Measurements from ENCODE around the gene KIAA0232. TPM values are rescaled to one million over a fixed set of nuclear protein-coding genes. Genes with fewer than 3 reads are reported as not detected.

Gene KIAA0232
- total and polyA plus RNA-seq, 9 of the 15 experiments (the other 6 are each of a cell fraction or from before 2014, with no cell fraction given): 3.5 to 17.4 (median 13.0) TPM

DNA sequence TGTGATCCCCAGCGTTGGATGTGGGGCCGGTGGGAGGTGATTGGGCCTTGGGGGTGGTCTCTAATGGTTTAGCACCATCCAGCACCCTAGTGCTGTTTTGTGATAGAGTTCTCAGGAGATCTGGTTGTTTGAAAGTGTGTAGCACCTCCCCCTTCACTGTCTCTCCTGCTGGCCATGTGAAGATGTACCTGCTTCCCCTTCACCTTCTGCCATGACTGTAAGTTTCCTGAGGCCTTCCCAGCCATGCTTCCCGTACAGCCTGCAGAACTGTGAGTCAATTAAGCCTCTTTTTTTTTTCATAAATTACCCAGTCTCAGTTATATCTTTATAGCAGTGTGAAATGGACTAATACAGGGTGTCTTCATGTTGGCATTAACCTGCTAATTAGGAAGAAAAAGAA is 107.8 kb downstream of the KIAA0232 start:
- ChIA-PET POLR2A (no interaction called here), CTCF (ENCODE audit: low intra/inter-chr PET ratio) (no interaction called here)
- no peak overlapping the region for H2AFZ ChIP-seq (ENCODE audit: low read depth, low read length)
- no peak for ATAC-seq
- WGBS (ENCODE audit: insufficient coverage, low coverage, missing lambda C conversion rate): 86% methylated on average over 3 of the region's 3 CpGs
- H3K36me3 ChIP-seq (ENCODE audit: control insufficient read depth, insufficient read depth, low read length): no peaks in the 10 kb centered on the region
- BruUV-seq (replicated peaks): no TSS peak
- no peaks in the 10 kb centered on the region for H3K9me1 ChIP-seq (ENCODE audit: control insufficient read depth, insufficient read depth, low read length)
- H3K9ac ChIP-seq (ENCODE audit: insufficient read depth in 1 of 2, low read depth in 2 of 2, low read length in 2 of 2): no peak overlapping the region
- peaks cover 8% of the 10 kb centered on the region for H3K9me3 ChIP-seq (replicated peaks; ENCODE audit: control insufficient read depth, insufficient read depth, low read depth, low read length)
- H3K79me2 ChIP-seq (ENCODE audit: control insufficient read depth, insufficient read depth, low read length): no peaks in the 10 kb centered on the region
- no peaks in the 10 kb centered on the region for H3K27me3 ChIP-seq (ENCODE audit: control insufficient read depth in 2 of 2, insufficient read depth in 2 of 2, low read length in 2 of 2)
- intact Hi-C loops (cut with micrococcal nuclease): loop anchor here (5.0 kb wide), 2 partner anchors 177 to 192 kb away; partner anchors contain the start of gene GRPEL1
- no peak for FAIRE-seq
- in situ Hi-C loops (cut with MboI): no loop called here
- peaks cover 31 to 59% of the 10 kb centered on the region in 2 experiments for H3K4me1 ChIP-seq (replicated peaks in 1 of 2; ENCODE audit: control insufficient read depth in 2 of 2, insufficient read depth in 2 of 2, low read length in 2 of 2)
- H3K4me3 ChIP-seq: no peak overlapping the region
- no peak overlapping the region for H3K4me2 ChIP-seq (ENCODE audit: insufficient read depth, low read length)
- no peak overlapping the region for H3K27ac ChIP-seq (ENCODE audit: extremely low read depth, low read depth, low read length)
- no peak for DNase-seq (ENCODE audit: extremely low read depth in 1 of 4, low spot score in 3 of 4)
- no peaks in the 10 kb centered on the region for H4K20me1 ChIP-seq (replicated peaks; ENCODE audit: control insufficient read depth, insufficient read depth, low read length)
- TF ChIP-seq, protein P1, sequence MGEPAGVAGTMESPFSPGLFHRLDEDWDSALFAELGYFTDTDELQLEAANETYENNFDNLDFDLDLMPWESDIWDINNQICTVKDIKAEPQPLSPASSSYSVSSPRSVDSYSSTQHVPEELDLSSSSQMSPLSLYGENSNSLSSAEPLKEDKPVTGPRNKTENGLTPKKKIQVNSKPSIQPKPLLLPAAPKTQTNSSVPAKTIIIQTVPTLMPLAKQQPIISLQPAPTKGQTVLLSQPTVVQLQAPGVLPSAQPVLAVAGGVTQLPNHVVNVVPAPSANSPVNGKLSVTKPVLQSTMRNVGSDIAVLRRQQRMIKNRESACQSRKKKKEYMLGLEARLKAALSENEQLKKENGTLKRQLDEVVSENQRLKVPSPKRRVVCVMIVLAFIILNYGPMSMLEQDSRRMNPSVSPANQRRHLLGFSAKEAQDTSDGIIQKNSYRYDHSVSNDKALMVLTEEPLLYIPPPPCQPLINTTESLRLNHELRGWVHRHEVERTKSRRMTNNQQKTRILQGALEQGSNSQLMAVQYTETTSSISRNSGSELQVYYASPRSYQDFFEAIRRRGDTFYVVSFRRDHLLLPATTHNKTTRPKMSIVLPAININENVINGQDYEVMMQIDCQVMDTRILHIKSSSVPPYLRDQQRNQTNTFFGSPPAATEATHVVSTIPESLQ (CRISPR knock-in tag; IDR thresholded peaks at IDR 0.05): no peak
- TF ChIP-seq CBX1 (IDR thresholded peaks at IDR 0.05; ENCODE audit: low read depth) (0 out of 2 replicates have a peak, but pooled peaks have one; percentile 53), KAT7 (CRISPR knock-in tag; IDR thresholded peaks at IDR 0.05; ENCODE audit: borderline replicate concordance) (no peak), ZNF311 (CRISPR knock-in tag; IDR thresholded peaks at IDR 0.05) (no peak), ZNF75A (CRISPR knock-in tag; IDR thresholded peaks at IDR 0.05) (no peak), TRIM24 (IDR thresholded peaks at IDR 0.05) (peak; percentile 33 to 52; a peak in 2 of 4 replicates), ZNF316 (IDR thresholded peaks at IDR 0.05) (peak; percentile 6; the same call in 1 of the 2 replicates), CBFB (CRISPR knock-in tag; IDR thresholded peaks at IDR 0.05) (no peak), HDAC3 (IDR thresholded peaks at IDR 0.05; ENCODE audit: borderline replicate concordance, partially characterized antibody) (no peak), SOX6 (IDR thresholded peaks at IDR 0.05) (no peak)
- TF ChIP-seq, protein P2, sequence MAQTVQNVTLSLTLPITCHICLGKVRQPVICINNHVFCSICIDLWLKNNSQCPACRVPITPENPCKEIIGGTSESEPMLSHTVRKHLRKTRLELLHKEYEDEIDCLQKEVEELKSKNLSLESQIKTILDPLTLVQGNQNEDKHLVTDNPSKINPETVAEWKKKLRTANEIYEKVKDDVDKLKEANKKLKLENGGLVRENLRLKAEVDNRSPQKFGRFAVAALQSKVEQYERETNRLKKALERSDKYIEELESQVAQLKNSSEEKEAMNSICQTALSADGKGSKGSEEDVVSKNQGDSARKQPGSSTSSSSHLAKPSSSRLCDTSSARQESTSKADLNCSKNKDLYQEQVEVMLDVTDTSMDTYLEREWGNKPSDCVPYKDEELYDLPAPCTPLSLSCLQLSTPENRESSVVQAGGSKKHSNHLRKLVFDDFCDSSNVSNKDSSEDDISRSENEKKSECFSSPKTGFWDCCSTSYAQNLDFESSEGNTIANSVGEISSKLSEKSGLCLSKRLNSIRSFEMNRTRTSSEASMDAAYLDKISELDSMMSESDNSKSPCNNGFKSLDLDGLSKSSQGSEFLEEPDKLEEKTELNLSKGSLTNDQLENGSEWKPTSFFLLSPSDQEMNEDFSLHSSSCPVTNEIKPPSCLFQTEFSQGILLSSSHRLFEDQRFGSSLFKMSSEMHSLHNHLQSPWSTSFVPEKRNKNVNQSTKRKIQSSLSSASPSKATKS (CRISPR knock-in tag; IDR thresholded peaks at IDR 0.05): no peak
- TF ChIP-seq, protein P3, sequence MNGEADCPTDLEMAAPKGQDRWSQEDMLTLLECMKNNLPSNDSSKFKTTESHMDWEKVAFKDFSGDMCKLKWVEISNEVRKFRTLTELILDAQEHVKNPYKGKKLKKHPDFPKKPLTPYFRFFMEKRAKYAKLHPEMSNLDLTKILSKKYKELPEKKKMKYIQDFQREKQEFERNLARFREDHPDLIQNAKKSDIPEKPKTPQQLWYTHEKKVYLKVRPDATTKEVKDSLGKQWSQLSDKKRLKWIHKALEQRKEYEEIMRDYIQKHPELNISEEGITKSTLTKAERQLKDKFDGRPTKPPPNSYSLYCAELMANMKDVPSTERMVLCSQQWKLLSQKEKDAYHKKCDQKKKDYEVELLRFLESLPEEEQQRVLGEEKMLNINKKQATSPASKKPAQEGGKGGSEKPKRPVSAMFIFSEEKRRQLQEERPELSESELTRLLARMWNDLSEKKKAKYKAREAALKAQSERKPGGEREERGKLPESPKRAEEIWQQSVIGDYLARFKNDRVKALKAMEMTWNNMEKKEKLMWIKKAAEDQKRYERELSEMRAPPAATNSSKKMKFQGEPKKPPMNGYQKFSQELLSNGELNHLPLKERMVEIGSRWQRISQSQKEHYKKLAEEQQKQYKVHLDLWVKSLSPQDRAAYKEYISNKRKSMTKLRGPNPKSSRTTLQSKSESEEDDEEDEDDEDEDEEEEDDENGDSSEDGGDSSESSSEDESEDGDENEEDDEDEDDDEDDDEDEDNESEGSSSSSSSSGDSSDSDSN (IDR thresholded peaks at IDR 0.05; ENCODE audit: borderline replicate concordance in 1 of 2, low read depth in 2 of 2, low read length in 2 of 2): no peak
- TF ChIP-seq, protein P4, sequence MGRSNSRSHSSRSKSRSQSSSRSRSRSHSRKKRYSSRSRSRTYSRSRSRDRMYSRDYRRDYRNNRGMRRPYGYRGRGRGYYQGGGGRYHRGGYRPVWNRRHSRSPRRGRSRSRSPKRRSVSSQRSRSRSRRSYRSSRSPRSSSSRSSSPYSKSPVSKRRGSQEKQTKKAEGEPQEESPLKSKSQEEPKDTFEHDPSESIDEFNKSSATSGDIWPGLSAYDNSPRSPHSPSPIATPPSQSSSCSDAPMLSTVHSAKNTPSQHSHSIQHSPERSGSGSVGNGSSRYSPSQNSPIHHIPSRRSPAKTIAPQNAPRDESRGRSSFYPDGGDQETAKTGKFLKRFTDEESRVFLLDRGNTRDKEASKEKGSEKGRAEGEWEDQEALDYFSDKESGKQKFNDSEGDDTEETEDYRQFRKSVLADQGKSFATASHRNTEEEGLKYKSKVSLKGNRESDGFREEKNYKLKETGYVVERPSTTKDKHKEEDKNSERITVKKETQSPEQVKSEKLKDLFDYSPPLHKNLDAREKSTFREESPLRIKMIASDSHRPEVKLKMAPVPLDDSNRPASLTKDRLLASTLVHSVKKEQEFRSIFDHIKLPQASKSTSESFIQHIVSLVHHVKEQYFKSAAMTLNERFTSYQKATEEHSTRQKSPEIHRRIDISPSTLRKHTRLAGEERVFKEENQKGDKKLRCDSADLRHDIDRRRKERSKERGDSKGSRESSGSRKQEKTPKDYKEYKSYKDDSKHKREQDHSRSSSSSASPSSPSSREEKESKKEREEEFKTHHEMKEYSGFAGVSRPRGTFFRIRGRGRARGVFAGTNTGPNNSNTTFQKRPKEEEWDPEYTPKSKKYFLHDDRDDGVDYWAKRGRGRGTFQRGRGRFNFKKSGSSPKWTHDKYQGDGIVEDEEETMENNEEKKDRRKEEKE (IDR thresholded peaks at IDR 0.05; ENCODE audit: borderline replicate concordance in 1 of 2, control insufficient read depth in 1 of 2, low read depth in 2 of 2, low read length in 1 of 2): no peak

Data from K562 (cell line).